Caco-2 (cell line): ENCODE data around the gene TNFRSF9. TPM values are rescaled to one million over a fixed set of nuclear protein-coding genes. Genes with fewer than 3 reads are reported as not detected.
A peak's percentile ranks its signal among the peaks of the same experiment; 100 is the strongest.

Source experiments
- BruUV-seq: library from RNA; stranded (reverse); fragments of 400-500 nt; replicated peaks from 2 replicates; lab custom pipeline; 2021; lab: Mats Ljungman, UMichigan
- CTCF ChIA-PET: fragments of 300-600 bp; sonication (Branson Sonifier 250); formaldehyde crosslinking; loops from one replicate; lab custom pipeline; 2022; ENCODE audit warnings: antibody characterized with exemption; lab: Charles Lee
- POLR2A ChIA-PET: fragments of 300-600 bp; sonication (Branson Sonifier 250); formaldehyde crosslinking; loops from one replicate; lab custom pipeline; 2022; ENCODE audit warnings: antibody characterized with exemption; lab: Charles Lee
- DNase-seq, 2 experiments: peaks; one replicate each; pipeline versions ENCODE4 v3.0.0 to v3.0.0-alpha.2; 2020 to 2022
- H3K27me3 ChIP-seq: replicated peaks from 2 replicates; pipeline ENCODE4 v1.6.0; 2011; ENCODE audit warnings: low read length; ENCODE audit not compliant: control insufficient read depth, insufficient read depth
- H3K36me3 ChIP-seq: 2 replicates; pipeline ENCODE4 v1.5.1; 2011; ENCODE audit warnings: low read length; ENCODE audit not compliant: control insufficient read depth, insufficient read depth
- H3K4me1 ChIP-seq: fragments of 250-450 bp; sonication (Bioruptor Pico); 2 replicates; pipeline ENCODE4 v1.5.1; 2020; ENCODE audit warnings: mild to moderate bottlenecking
- H3K4me3 ChIP-seq: 2 replicates; pipeline ENCODE4 v1.5.1; 2011; ENCODE audit warnings: low read depth, mild to moderate bottlenecking, control low read depth, low read length
- H3K9me3 ChIP-seq: fragments of 250-450 bp; sonication (Bioruptor Pico); 2 replicates; pipeline ENCODE4 v1.5.1; 2020; ENCODE audit warnings: mild to moderate bottlenecking, moderate library complexity
- H3K27ac Mint-ChIP-seq: one replicate; pipeline ENCODE4 v1.8.0; 2022; ENCODE audit warnings: mixed read lengths; ENCODE audit not compliant: unreplicated experiment
- H3K27me3 Mint-ChIP-seq: one replicate; pipeline ENCODE4 v1.8.0; 2022; ENCODE audit warnings: mixed read lengths; ENCODE audit not compliant: insufficient read depth, unreplicated experiment
- H3K36me3 Mint-ChIP-seq: one replicate; pipeline ENCODE4 v1.8.0; 2022; ENCODE audit warnings: mild to moderate bottlenecking, mixed read lengths; ENCODE audit not compliant: insufficient read depth, unreplicated experiment
- H3K4me1 Mint-ChIP-seq: one replicate; pipeline ENCODE4 v1.8.0; 2022; ENCODE audit warnings: low read depth, mixed read lengths; ENCODE audit not compliant: unreplicated experiment
- H3K4me3 Mint-ChIP-seq: one replicate; pipeline ENCODE4 v1.8.0; 2022; ENCODE audit warnings: mild to moderate bottlenecking, moderate library complexity, mixed read lengths; ENCODE audit not compliant: unreplicated experiment
- H3K9me3 Mint-ChIP-seq: one replicate; pipeline ENCODE4 v1.8.0; 2022; ENCODE audit warnings: mixed read lengths; ENCODE audit not compliant: unreplicated experiment
- CTCF ChIP-seq, 2 experiments: fragments of 200-600 bp in 1 of 2; IDR thresholded peaks; 1 replicate in 1 of 2; 2 replicates in 1 of 2; pipeline versions ENCODE4 v1.5.1 to v1.8.0; 2011 to 2022; ENCODE audit warnings: antibody characterized with exemption in 1 of 2, control low read depth in 1 of 2, inconsistent platforms in 1 of 2, low read depth in 1 of 2, low read length in 1 of 2, mild to moderate bottlenecking in 1 of 2, moderate library complexity in 1 of 2; ENCODE audit not compliant: insufficient read depth in 1 of 2, severe bottlenecking in 1 of 2, unreplicated experiment in 1 of 2
- intact Hi-C: fragments of 100-400 bp; cut with micrococcal nuclease; formaldehyde crosslinking; loops from one replicate; pipeline ENCODE4 v1.10.0; 2022; ENCODE audit not compliant: unreplicated experiment
- total RNA-seq: library from RNA; stranded (reverse); gene quantifications from 2 replicates; pipeline ENCODE4 v1.2.3, GENCODE V29; 2022

Gene TNFRSF9
- total RNA-seq, 1 experiment from 2014 or later: 0.54 TPM

- no peak overlapping the region for H3K27ac Mint-ChIP-seq
- Histone ChIP-seq H3K4me3 (no peak overlapping the region), H3K36me3 (no peaks in the 10 kb centered on the region), H3K27me3 (no peaks in the 10 kb centered on the region), H3K9me3 (no peaks in the 10 kb centered on the region), H3K4me1 (no peaks in the 10 kb centered on the region)
- no peak overlapping the region for H3K4me3 Mint-ChIP-seq
- H3K36me3 Mint-ChIP-seq: no peaks in the 10 kb centered on the region
- TF ChIP-seq CTCF (IDR thresholded peaks at IDR 0.05; ENCODE audit: insufficient read depth in 1 of 2, low read depth in 1 of 2, low read length in 1 of 2, severe bottlenecking in 1 of 2, unreplicated experiment in 1 of 2): no peak
- no peak for DNase-seq
- H3K9me3 Mint-ChIP-seq: no peaks in the 10 kb centered on the region
- ChIA-PET CTCF (interaction anchor here (0.7 kb wide), 1 partner anchor 78 kb away, joined by 4 read pairs; no protein-coding TSS in a partner anchor), POLR2A (no interaction called here)
- BruUV-seq: no TSS peak
- intact Hi-C loops: loop anchor here (10.0 kb wide), 1 partner anchor 50 kb away; the partner anchor contains the start of gene UTS2
- H3K4me1 Mint-ChIP-seq: no peaks in the 10 kb centered on the region
- no peaks in the 10 kb centered on the region for H3K27me3 Mint-ChIP-seq
These were observed 35.4 kb downstream of the TNFRSF9 start for GRCh38 chr1:7905262-7905661.

GRCh38 chr1:7902478-7903085 lies 38.1 kb downstream of the TNFRSF9 start:
- Histone ChIP-seq H3K36me3 (no peaks in the 10 kb centered on the region), H3K4me3 (no peak overlapping the region), H3K9me3 (no peaks in the 10 kb centered on the region), H3K27me3 (no peaks in the 10 kb centered on the region), H3K4me1 (no peaks in the 10 kb centered on the region)
- peak; percentile 74 to 78 for TF ChIP-seq CTCF (IDR thresholded peaks at IDR 0.05; ENCODE audit: insufficient read depth in 1 of 2, low read depth in 1 of 2, low read length in 1 of 2, severe bottlenecking in 1 of 2, unreplicated experiment in 1 of 2)
- ChIA-PET CTCF (interaction anchor here (1.3 kb wide), 1 partner anchor 94 kb away, joined by 9 read pairs; no protein-coding TSS in a partner anchor), POLR2A (interaction anchor here (0.5 kb wide), 1 partner anchor 41 kb away, joined by 9 read pairs; no protein-coding TSS in a partner anchor)
- no TSS peak for BruUV-seq
- intact Hi-C loops: loop anchor here (1.0 to 10.0 kb wide), 4 partner anchors 40 to 235 kb away; partner anchors contain the start of genes TNFRSF9 and UTS2
- H3K36me3 Mint-ChIP-seq: no peaks in the 10 kb centered on the region
- H3K27ac Mint-ChIP-seq: no peak overlapping the region
- H3K4me1 Mint-ChIP-seq: no peaks in the 10 kb centered on the region
- peak; percentile 66 to 79 for DNase-seq
- H3K4me3 Mint-ChIP-seq: no peak overlapping the region
- no peaks in the 10 kb centered on the region for H3K9me3 Mint-ChIP-seq
- H3K27me3 Mint-ChIP-seq: no peaks in the 10 kb centered on the region

GRCh38 chr1:7899741-7900140 lies 40.9 kb downstream of the TNFRSF9 start:
- Histone ChIP-seq H3K4me1 (no peaks in the 10 kb centered on the region), H3K4me3 (no peak overlapping the region), H3K36me3 (no peaks in the 10 kb centered on the region), H3K27me3 (no peaks in the 10 kb centered on the region), H3K9me3 (no peaks in the 10 kb centered on the region)
- no peaks in the 10 kb centered on the region for H3K36me3 Mint-ChIP-seq
- no peak for TF ChIP-seq CTCF (IDR thresholded peaks at IDR 0.05; ENCODE audit: insufficient read depth in 1 of 2, low read depth in 1 of 2, low read length in 1 of 2, severe bottlenecking in 1 of 2, unreplicated experiment in 1 of 2)
- ChIA-PET POLR2A (no interaction called here), CTCF (interaction anchor here (0.9 kb wide), 1 partner anchor 91 kb away, joined by 3 read pairs; no protein-coding TSS in a partner anchor)
- H3K27me3 Mint-ChIP-seq: no peaks in the 10 kb centered on the region
- H3K4me1 Mint-ChIP-seq: no peaks in the 10 kb centered on the region
- no peaks in the 10 kb centered on the region for H3K9me3 Mint-ChIP-seq
- BruUV-seq: no TSS peak
- H3K27ac Mint-ChIP-seq: no peak overlapping the region
- no peak for DNase-seq
- intact Hi-C loops: loop anchor here (5.0 to 10.0 kb wide), 2 partner anchors 43 to 45 kb away; partner anchors contain the start of genes TNFRSF9 and UTS2
- no peak overlapping the region for H3K4me3 Mint-ChIP-seq
